BJ (cell line): ENCODE data around the gene FSCN2. TPM values are rescaled to one million over a fixed set of nuclear protein-coding genes. Genes with fewer than 3 reads are reported as not detected.

Source experiments
- CTCF ChIA-PET: fragments of 350-600 bp; formaldehyde crosslinking; extraction: SDS; loops from one replicate; lab custom pipeline; 2021; ENCODE audit warnings: antibody characterized with exemption, inconsistent platforms; lab: Yijun Ruan, JAX
- POLR2A ChIA-PET: fragments of 300-600 bp; sonication (Branson Sonifier 250); formaldehyde crosslinking; extraction: SDS; loops from one replicate; lab custom pipeline; 2021; ENCODE audit warnings: antibody characterized with exemption; lab: Charles Lee
- DNase-seq: peaks from one replicate; pipeline ENCODE4 v3.0.0-alpha.2; 2011; ENCODE audit warnings: low read depth
- H3K27me3 ChIP-seq: 2 replicates; pipeline ENCODE4 v1.6.0; 2011; ENCODE audit warnings: low read length; ENCODE audit not compliant: control insufficient read depth, insufficient read depth
- H3K36me3 ChIP-seq: 2 replicates; pipeline ENCODE4 v1.5.1; 2011; ENCODE audit warnings: low read length; ENCODE audit not compliant: control insufficient read depth, insufficient read depth
- H3K4me3 ChIP-seq: 2 replicates; pipeline ENCODE4 v1.5.1; 2011; ENCODE audit warnings: low read depth, mild to moderate bottlenecking, control low read depth, low read length
- CTCF ChIP-seq: IDR thresholded peaks from 2 replicates; pipeline ENCODE4 v1.5.1; 2011; ENCODE audit warnings: low read depth, mild to moderate bottlenecking, control low read depth, inconsistent platforms, low read length, moderate library complexity; ENCODE audit not compliant: insufficient read depth
- polyA plus RNA-seq: library from polyadenylated mRNA; depleted of rRNA; stranded (reverse); fragments of >200 nt; gene quantifications from 2 replicates; pipeline ENCODE4 v1.2.3, GENCODE V29; 2011

Gene FSCN2
- polyA plus RNA-seq, 1 experiment, result 1.3 TPM

GRCh38 chr17:81570964-81571363 is 42.8 kb downstream of the FSCN2 start:
- no peaks in the 10 kb centered on the region for H3K27me3 ChIP-seq
- POLR2A ChIA-PET, result no interaction called here
- TF ChIP-seq CTCF, result no peak
- H3K4me3 ChIP-seq, result no peak overlapping the region
- peaks cover 23% of the 10 kb centered on the region for H3K36me3 ChIP-seq
- no peak for DNase-seq
- CTCF ChIA-PET, result no interaction called here

GRCh38 chr17:81572563-81573168 is 44.5 kb downstream of the FSCN2 start:
- no peak for DNase-seq
- CTCF ChIA-PET, result interaction anchor here (1.3 kb wide), 2 partner anchors 29 to 54 kb away, joined by 3 to 4 read pairs; no protein-coding TSS in a partner anchor
- H3K4me3 ChIP-seq, result no peak overlapping the region
- TF ChIP-seq CTCF, result no peak
- no peaks in the 10 kb centered on the region for H3K27me3 ChIP-seq
- peaks cover 23% of the 10 kb centered on the region for H3K36me3 ChIP-seq
- POLR2A ChIA-PET, result no interaction called here

GRCh38 chr17:81573794-81574642 is 45.8 kb downstream of the FSCN2 start:
- peaks cover 21% of the 10 kb centered on the region for H3K36me3 ChIP-seq
- CTCF ChIA-PET, result interaction anchor here (0.6 to 1.3 kb wide), 3 partner anchors 27 to 158 kb away, joined by 3 to 4 read pairs (median 3); no protein-coding TSS in a partner anchor

GRCh38 chr17:81574643-81574956 is 46.4 kb downstream of the FSCN2 start:
- TF ChIP-seq CTCF, result no peak
- no peak for DNase-seq
- CTCF ChIA-PET, result no interaction called here
- H3K27me3 ChIP-seq, result no peaks in the 10 kb centered on the region
- POLR2A ChIA-PET, result no interaction called here
- no peak overlapping the region for H3K4me3 ChIP-seq
- peaks cover 17% of the 10 kb centered on the region for H3K36me3 ChIP-seq

More at GRCh38 chr17:81573794-81574642, 45.8 kb downstream of the FSCN2 start:
- no peaks in the 10 kb centered on the region for H3K27me3 ChIP-seq
- no peak overlapping the region for H3K4me3 ChIP-seq
- POLR2A ChIA-PET, result no interaction called here
- TF ChIP-seq CTCF, result no peak
- no peak for DNase-seq

GRCh38 chr17:81575836-81576235 is 47.7 kb downstream of the FSCN2 start:
- Histone ChIP-seq H3K4me3 (no peak overlapping the region), H3K27me3 (no peaks in the 10 kb centered on the region), H3K36me3 (peaks cover 9% of the 10 kb centered on the region)
- ChIA-PET CTCF (interaction anchor here (2.7 kb wide), 1 partner anchor 25 kb away, joined by 18 read pairs; no protein-coding TSS in a partner anchor), POLR2A (no interaction called here)
- DNase-seq, result no peak
- TF ChIP-seq CTCF, result no peak
